NCI-H345 (cell line): Measurements from ENCODE around the gene BIK.
"Not testable (repeated sequence)": the region's sequence is repeated elsewhere in the genome, so short reads cannot be mapped to it uniquely, and the experiment has no call there.

Experiments
- DNase-seq: peaks from one replicate; lab custom pipeline; 2025; lab: John Stamatoyannopoulos, UW

Gene BIK

GRCh38 chr22:43104950-43105349, 5.6 kb upstream of the BIK start:
- DNase-seq: not testable (repeated sequence)

- no peak for DNase-seq
Observed at GRCh38 chr22:43106302-43106701, 4.2 kb upstream of the BIK start.

GRCh38 chr22:43109511-43109910, 1.0 kb upstream of the BIK start:
- no peak for DNase-seq

- DNase-seq: no peak
Observed at GRCh38 chr22:43109921-43110443, 568 bp upstream of the BIK start.

- DNase-seq: peak; percentile 33
Observed at GRCh38 chr22:43110927-43111623, 525 bp downstream of the BIK start.

GRCh38 chr22:43113526-43114251, 3.1 kb downstream of the BIK start:
- DNase-seq: peak; percentile 41

GRCh38 chr22:43114958-43115357, 4.4 kb downstream of the BIK start:
- DNase-seq: peak; percentile 61

- DNase-seq: no peak
Observed at GRCh38 chr22:43116932-43117331, 6.4 kb downstream of the BIK start.

GRCh38 chr22:43118024-43118849, 7.7 kb downstream of the BIK start:
- DNase-seq: no peak

GRCh38 chr22:43118953-43119458, 8.5 kb downstream of the BIK start:
- peak; percentile 47 for DNase-seq

- no peak for DNase-seq
Observed at GRCh38 chr22:43126501-43127165, 16.1 kb downstream of the BIK start.

- no peak for DNase-seq
Observed at GRCh38 chr22:43127166-43127908, 16.8 kb downstream of the BIK start.

- DNase-seq: no peak
Observed at GRCh38 chr22:43128116-43128515, 17.6 kb downstream of the BIK start.

GRCh38 chr22:43128928-43129424, 18.4 kb downstream of the BIK start:
- peak; percentile 80 for DNase-seq

- DNase-seq: peak; percentile 34
Observed at GRCh38 chr22:43129426-43130425, 19.2 kb downstream of the BIK start.

GRCh38 chr22:43131773-43132501, 21.4 kb downstream of the BIK start:
- no peak for DNase-seq

GRCh38 chr22:43133401-43133800, 22.9 kb downstream of the BIK start:
- DNase-seq: no peak

- DNase-seq: no peak
Observed at GRCh38 chr22:43134553-43134952, 24.0 kb downstream of the BIK start.

- DNase-seq: no peak
Observed at GRCh38 chr22:43135565-43135964, 25.0 kb downstream of the BIK start.
